ENCODE data around the gene QRFP.

The QRFP gene

GRCh38 chr9:130939405-130940026, 42.9 kb upstream of the QRFP start:
- no peaks in the 10 kb centered on the region for H4K20me1 ChIP-seq (ENCODE audit: low read depth, low read length)
- H3K9ac ChIP-seq (ENCODE audit: low read length), result no peak overlapping the region
- no peaks in the 10 kb centered on the region for H3K9me3 ChIP-seq (ENCODE audit: insufficient read depth, low read length)
- no peak overlapping the region for H3K4me2 ChIP-seq (ENCODE audit: low read depth, low read length, poor library complexity, severe bottlenecking)
- no peaks in the 10 kb centered on the region for H3K9me2 ChIP-seq (replicated peaks; ENCODE audit: insufficient read depth, low read length)
- no peaks in the 10 kb centered on the region for H3K79me2 ChIP-seq (ENCODE audit: insufficient read depth, low read length)
- H3K27me3 ChIP-seq (ENCODE audit: low read length), result no peaks in the 10 kb centered on the region
- H3K27ac ChIP-seq (ENCODE audit: low read depth, low read length), result no peak overlapping the region
- TF ChIP-seq, protein P1, sequence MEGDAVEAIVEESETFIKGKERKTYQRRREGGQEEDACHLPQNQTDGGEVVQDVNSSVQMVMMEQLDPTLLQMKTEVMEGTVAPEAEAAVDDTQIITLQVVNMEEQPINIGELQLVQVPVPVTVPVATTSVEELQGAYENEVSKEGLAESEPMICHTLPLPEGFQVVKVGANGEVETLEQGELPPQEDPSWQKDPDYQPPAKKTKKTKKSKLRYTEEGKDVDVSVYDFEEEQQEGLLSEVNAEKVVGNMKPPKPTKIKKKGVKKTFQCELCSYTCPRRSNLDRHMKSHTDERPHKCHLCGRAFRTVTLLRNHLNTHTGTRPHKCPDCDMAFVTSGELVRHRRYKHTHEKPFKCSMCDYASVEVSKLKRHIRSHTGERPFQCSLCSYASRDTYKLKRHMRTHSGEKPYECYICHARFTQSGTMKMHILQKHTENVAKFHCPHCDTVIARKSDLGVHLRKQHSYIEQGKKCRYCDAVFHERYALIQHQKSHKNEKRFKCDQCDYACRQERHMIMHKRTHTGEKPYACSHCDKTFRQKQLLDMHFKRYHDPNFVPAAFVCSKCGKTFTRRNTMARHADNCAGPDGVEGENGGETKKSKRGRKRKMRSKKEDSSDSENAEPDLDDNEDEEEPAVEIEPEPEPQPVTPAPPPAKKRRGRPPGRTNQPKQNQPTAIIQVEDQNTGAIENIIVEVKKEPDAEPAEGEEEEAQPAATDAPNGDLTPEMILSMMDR (IDR thresholded peaks at IDR 0.05; ENCODE audit: insufficient read depth, low read length, poor library complexity, severe bottlenecking), result no peak
- no peak for TF ChIP-seq EZH2phosphoT487 (conservative IDR thresholded peaks at IDR 0.05; ENCODE audit: low read length)
- H3K36me3 ChIP-seq (ENCODE audit: low read length), result no peaks in the 10 kb centered on the region
- no peaks in the 10 kb centered on the region for H3F3A ChIP-seq (ENCODE audit: insufficient read depth)
- H2AFZ ChIP-seq (ENCODE audit: low read depth, low read length, severe bottlenecking), result no peak overlapping the region
- no peak overlapping the region for H3K4me3 ChIP-seq (ENCODE audit: insufficient read depth, low read length, poor library complexity, severe bottlenecking)

DNA sequence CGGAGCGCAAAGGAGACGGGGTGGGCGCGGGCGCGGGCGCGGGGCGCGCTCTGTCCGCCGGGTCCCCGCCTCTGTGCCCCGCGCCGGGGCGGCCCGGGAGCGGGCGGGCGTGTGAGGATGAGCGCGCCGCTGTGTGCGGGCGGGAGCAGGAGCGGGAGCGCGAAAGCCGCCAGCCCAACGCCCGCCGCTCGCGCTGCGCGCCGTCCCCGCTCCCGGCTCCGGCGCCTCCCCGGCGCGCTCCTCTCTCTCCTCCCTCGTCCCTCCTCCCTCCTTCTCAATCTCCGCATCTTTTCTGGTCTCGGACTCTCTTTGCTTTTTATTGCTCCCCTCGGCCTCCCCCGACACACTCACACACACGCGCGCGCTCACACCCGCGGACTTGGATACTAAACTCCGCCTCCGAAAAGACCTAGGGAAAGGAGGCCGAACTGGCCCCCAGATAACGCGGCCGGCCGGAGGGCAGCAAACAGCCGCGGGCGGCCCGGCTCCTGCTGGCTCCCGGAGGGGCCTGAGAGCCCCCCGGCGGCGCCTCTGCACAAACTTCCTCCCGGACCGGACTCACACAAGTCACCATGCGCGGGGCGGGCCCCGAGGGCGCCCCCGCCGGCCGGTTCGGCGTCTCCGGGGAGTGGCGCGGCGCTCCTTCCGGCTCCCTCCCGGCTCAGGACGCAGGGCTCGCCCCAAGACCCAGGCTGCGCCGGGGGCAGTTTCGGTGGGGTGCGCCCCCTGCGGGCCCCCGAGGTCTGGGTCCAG, 42.2 kb upstream of the QRFP start, which contains the start of gene FIBCD1:
TSS of gene FIBCD1 (minus strand) at position 596 of the 753 bp plus-strand sequence. CDS start 640 bp downstream, outside the sequence.
- no peaks in the 10 kb centered on the region for H3K9me3 ChIP-seq (ENCODE audit: insufficient read depth, low read length)
- no peak for TF ChIP-seq EZH2phosphoT487 (conservative IDR thresholded peaks at IDR 0.05; ENCODE audit: low read length)
- TF ChIP-seq, protein P1 (IDR thresholded peaks at IDR 0.05; ENCODE audit: insufficient read depth, low read length, poor library complexity, severe bottlenecking), result peak; percentile 8
- no peak within 1 kb of the TSS for H3K27ac ChIP-seq (ENCODE audit: low read depth, low read length)
- H3K79me2 ChIP-seq (ENCODE audit: insufficient read depth, low read length), result no peaks in the 10 kb centered on the region
- no peak within 1 kb of the TSS for H2AFZ ChIP-seq (ENCODE audit: low read depth, low read length, severe bottlenecking)
- H3K36me3 ChIP-seq (ENCODE audit: low read length), result no peaks in the 10 kb centered on the region
- H3K4me3 ChIP-seq (ENCODE audit: insufficient read depth, low read length, poor library complexity, severe bottlenecking), result no peak within 1 kb of the TSS
- H3K9ac ChIP-seq (ENCODE audit: low read length), result no peak within 1 kb of the TSS
- H3K27me3 ChIP-seq (ENCODE audit: low read length), result no peaks in the 10 kb centered on the region
- no peaks in the 10 kb centered on the region for H3F3A ChIP-seq (ENCODE audit: insufficient read depth)
- H4K20me1 ChIP-seq (ENCODE audit: low read depth, low read length), result no peaks in the 10 kb centered on the region
- no peak within 1 kb of the TSS for H3K4me2 ChIP-seq (ENCODE audit: low read depth, low read length, poor library complexity, severe bottlenecking)
- H3K9me2 ChIP-seq (replicated peaks; ENCODE audit: insufficient read depth, low read length), result no peaks in the 10 kb centered on the region

- TF ChIP-seq, protein P1 (IDR thresholded peaks at IDR 0.05; ENCODE audit: insufficient read depth, low read length, poor library complexity, severe bottlenecking), result no peak
- TF ChIP-seq EZH2phosphoT487 (conservative IDR thresholded peaks at IDR 0.05; ENCODE audit: low read length), result no peak
- Histone ChIP-seq H3K4me3 (ENCODE audit: insufficient read depth, low read length, poor library complexity, severe bottlenecking) (no peak overlapping the region), H3K27ac (ENCODE audit: low read depth, low read length) (no peak overlapping the region), H3F3A (ENCODE audit: insufficient read depth) (no peaks in the 10 kb centered on the region), H4K20me1 (ENCODE audit: low read depth, low read length) (no peaks in the 10 kb centered on the region), H2AFZ (ENCODE audit: low read depth, low read length, severe bottlenecking) (no peak overlapping the region), H3K79me2 (ENCODE audit: insufficient read depth, low read length) (no peaks in the 10 kb centered on the region), H3K9me3 (ENCODE audit: insufficient read depth, low read length) (no peaks in the 10 kb centered on the region), H3K36me3 (ENCODE audit: low read length) (no peaks in the 10 kb centered on the region), H3K9ac (ENCODE audit: low read length) (no peak overlapping the region), H3K9me2 (replicated peaks; ENCODE audit: insufficient read depth, low read length) (no peaks in the 10 kb centered on the region), H3K4me2 (ENCODE audit: low read depth, low read length, poor library complexity, severe bottlenecking) (no peak overlapping the region), H3K27me3 (ENCODE audit: low read length) (no peaks in the 10 kb centered on the region)
These were observed 41.6 kb upstream of the QRFP start for GRCh38 chr9:130938184-130938651.

Measured in SU-DHL-6 (cell line).